T-helper 1 cell treated with Interleukin-12 subunit alpha and Interleukin-12 subunit beta and Interleukin-4 antibody, amounts not matched to agents 30 ng/mL and 1 ng/mL, for 36 hours (primary cell): ENCODE data around the gene TMOD2. TPM values are rescaled to one million over a fixed set of nuclear protein-coding genes. Genes with fewer than 3 reads are reported as not detected.

Source experiments
- intact Hi-C: fragments of 100-400 bp; cut with micrococcal nuclease; formaldehyde crosslinking; loops from one replicate; pipeline ENCODE4 v1.15.1; 2024
- total RNA-seq: library from RNA; stranded (reverse); gene quantifications from 2 replicates; pipeline ENCODE4 v1.2.3, GENCODE V29; 2022

TMOD2 gene
- total RNA-seq, 1 donor from 2014 or later, result 10.6 TPM

DNA sequence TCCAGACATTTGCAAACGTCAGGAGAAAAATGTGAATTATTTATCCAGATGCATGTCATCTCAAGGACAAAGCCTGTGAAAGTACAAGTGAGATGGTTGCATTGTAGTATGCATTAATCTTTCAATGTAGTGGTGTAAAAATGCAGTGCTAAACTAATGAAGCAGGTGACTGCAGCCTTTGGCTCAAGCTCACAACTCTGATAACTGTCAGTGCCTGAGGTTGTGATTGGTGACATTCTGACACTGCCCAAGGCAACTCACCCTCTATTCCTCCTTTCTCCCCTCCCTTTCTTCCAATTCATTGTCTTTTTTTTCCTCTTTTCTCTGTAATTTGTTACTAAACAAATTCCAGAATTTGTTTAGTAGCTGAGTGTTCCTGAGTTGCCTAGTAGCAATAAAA lies 58.1 kb downstream of the TMOD2 start:
- intact Hi-C loops, result no loop called here

DNA sequence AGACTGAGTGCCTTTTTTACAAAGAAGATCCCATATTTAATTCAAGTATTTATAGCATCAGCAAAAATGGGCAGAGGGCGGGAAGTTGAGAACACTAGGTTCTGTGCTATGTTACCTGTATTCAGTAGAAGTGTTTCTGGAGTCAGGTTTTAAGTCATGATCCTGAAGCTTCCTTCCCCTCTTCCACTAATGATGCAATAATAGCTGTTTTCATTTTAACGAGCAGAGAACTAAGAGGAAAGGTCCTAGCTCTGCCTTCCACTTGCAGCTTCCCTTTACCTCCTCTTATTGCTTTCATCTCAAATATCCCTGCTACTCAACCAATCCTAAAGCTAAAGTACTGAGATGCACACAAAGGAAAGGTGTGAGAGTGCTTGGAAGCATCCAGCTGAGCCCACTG lies 61.2 kb downstream of the TMOD2 start:
- intact Hi-C loops, result no loop called here

DNA sequence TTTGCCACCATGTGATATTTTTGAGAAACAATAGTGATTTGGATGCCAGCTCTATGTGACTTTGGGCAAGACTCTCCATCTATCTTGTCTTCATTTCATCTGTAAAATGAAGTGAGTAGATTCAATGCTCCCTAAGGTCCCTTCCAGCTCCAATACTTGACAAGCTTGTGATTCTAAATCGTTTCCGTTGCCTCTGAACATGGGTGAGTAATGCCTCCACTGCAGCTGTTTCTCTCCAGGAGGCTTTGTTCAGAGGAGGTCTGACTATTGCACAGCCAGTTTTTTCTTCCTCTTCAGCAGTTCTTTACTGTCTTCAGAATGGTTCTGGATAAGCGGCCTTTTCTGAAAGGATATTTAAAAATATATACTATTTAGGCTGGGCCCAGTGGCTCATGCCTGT lies 63.2 kb downstream of the TMOD2 start:
- intact Hi-C loops, result no loop called here

DNA sequence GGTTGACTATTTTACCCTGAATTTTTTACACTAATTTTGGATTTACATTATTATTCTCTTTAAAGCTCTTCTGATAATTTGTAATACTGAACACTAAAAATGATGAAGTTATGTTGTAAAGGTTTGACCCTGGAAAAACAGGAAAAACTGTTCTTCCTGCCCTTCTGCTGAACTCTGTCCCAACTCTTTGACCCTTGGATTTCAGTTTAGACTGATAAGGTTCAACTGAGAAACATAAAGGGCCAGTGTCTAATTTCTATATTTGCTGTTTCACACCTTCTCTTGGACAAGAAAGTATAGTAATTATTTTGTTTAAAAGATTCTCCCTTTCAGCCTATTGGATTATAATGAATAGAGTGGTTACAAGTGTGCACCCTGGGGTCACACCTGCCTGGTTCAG lies 65.2 kb downstream of the TMOD2 start:
- intact Hi-C loops, result no loop called here

DNA sequence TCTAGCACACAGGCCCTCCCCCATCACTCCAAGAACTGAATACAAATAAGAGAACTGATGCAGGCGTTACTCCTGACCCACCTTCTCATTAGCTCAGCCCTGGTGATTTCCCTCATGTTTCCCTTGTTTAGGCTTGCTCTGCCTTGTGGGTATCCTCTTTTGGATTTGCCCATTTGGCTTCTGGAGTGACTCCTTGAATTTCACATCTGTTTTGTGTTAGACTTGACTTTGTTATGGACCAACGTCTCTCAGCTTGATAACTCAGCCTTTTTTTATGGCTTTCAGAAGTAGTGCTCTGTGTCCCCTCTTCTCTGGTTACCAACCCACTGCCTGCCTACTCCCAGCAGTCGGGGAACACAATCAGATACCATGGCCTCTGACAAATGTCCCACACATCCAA lies 66.8 kb downstream of the TMOD2 start:
- intact Hi-C loops, result no loop called here

DNA sequence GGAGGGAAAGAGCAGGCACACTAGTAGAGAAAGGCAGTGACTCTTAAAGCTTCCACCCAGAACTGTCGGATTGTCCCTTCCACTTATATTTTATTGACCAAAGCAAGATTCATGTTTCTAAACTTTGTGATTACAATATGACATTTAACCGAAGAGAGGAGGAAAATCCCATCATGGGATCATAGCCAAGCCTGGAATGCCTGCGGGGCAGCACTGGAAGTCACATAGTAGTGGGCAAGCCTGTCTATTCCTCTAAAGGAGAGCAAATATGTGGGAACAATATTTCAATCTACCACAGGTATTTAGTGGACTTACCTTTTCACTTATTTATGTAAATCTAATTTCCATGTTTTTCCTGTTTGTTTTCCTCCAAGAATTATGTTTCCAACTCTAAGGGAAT lies 74.3 kb downstream of the TMOD2 start:
- intact Hi-C loops, result loop anchor here (5.0 kb wide), 1 partner anchor 73 kb away; the partner anchor contains the start of gene TMOD2

DNA sequence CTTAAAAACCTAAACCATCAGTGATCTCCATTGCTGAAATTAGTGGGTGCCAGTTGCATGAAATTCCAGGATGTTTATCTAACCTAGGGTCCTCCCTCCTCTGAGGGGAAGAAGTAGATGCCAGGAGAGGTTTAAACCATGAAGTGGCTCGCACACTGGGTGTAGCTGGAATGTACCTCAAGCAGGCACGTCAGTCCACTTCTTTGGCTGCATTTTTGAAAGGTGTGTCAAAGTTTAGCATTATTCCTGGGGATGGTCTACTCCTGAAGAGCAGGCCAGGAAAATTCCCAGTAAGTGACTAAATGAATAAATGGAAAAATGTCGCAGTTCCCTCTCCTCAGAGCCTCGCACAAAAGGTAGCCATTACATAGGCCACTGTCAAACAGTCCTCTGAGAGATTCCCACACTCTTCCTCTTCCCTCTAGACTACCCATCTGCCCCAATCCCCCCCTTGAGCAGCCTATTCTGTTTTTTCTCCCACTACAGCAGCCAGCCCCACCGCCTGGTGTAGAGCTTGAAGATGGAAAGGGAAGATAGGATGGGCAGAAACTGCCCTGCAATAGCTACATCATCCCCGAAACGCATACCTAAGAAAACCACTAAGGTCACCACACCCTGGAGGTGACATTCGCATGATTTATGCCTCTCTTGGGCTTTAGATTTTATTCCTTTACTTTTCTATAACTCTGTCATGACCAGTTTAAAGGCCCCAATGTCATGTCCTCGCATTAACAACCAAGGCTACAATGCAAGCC lies 77.4 kb downstream of the TMOD2 start:
- intact Hi-C loops, result loop anchor here (1.0 to 5.0 kb wide), 4 partner anchors 76 to 851 kb away; partner anchors contain the start of genes ATOSA and TMOD2

DNA sequence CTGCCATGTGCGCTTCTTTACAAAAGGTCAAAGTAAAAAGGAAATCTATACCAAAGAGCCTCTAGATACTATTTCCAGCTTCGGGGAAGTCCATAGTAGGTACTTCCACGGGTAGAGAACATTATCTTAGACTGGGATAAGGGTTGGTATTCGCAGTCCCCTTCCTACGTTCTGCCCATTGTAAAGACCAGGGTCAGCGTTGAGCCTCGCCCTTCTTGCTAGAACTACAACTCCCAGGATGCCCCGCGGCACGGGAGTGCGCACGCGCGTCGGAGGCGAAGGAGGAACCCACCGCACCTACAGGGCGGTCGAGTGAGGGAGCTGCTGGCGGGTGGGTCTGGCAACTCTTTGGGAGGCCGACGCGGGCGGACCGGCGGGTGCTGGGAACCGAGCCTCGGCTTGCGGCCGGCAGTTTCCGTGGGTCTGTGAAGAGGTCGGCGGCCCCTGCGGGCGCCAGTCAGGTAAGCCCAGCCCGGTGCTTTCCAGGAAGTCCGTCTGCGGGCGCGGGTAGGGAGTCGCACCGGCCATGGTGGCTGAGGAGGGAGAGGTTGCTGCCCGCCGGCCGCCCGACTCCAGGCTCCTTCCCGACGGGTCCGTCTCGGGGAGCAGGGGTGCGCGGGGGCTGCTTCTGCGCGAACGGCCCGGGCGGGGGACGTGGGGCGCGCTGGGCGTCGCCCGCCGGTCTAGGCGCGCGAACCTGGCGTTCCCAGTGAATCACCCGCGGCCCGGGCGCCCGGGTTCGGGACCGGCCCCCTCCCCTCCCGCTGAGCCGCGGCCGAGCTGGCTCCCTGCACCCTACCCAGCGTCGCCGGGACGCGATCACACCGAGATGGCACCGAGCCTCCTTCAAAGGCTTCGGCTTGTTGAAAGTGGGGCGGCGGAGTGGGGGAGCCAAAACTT lies 78.2 kb downstream of the TMOD2 start, which contains the start of gene TMOD3:
TMOD3 (plus strand) TSS at position 278 of the 900 bp plus-strand sequence. CDS start 33,232 bp downstream, outside the sequence.
- intact Hi-C loops, result loop anchor here (1.0 to 10.0 kb wide), 10 partner anchors 9 to 850 kb away; partner anchors contain the start of genes ATOSA, LEO1 and TMOD2

DNA sequence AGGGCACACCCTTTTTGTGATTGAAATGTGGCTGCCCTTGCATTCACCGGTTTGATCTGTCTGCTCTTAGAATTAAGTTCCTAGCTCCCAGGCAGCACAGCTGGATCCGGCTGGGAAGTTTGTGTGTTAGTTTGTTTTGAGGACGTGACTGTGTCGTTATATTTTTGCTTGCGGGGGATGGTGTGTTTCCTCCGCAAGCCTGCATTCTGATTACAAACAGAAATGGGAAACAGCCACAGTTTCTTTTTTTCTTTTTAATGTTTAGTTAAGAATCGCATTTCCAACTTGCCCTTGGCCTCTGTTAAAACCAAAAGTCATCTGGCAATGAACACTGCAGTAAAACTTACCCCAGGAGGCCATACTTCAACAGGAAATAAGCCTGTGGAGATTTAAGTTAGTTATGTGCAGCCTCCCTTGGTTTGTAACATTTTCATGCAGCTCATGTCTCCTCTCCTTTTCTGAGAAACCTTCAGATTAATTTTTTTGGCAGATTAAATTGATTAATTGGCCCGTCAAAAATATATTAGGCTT lies 78.9 kb downstream of the TMOD2 start:
- intact Hi-C loops, result loop anchor here (1.0 to 10.0 kb wide), 6 partner anchors 8 to 349 kb away; partner anchors contain the start of gene LEO1

DNA sequence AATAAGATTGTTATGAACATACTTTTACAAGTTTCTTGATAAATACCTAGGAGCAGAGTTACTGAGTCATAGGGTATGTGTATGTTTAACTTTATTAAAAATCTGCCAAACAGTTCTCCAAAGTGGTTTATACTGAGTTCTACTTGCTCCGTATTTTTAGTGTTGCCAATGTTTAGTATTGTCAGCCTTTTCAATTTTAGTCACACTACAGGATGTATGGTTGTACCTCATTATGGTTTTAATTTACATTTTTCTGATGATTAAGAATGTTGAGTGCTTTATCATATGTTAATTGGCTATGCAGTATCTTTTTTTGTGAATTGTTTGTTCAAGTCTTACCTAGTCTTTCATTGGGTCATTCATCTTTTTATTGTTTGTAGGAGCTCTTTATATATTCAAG lies 82.4 kb downstream of the TMOD2 start:
- intact Hi-C loops, result loop anchor here (5.0 to 10.0 kb wide), 2 partner anchors 139 to 191 kb away; partner anchors contain the start of gene LEO1

DNA sequence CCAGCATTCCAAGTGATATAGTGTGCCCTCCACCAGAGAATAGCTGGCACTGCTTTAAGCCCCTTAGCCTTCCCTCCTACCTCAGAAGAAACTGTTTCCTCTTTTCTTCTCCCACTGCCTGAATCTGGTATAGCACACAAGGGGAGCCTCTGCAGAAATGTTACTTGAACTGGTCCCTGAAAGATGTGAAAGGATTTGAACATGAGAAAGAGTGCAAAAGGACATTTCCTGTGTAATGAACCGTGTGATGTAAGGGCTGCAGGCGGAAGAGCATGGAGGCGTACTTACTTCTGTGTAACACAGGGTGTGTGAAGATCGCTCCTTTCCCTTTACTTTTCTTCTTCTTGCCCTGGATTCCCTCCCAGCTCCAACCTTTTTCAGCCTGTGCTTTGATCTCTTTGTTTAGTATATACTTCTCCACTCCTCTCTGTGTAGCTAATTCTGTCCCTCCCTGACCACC lies 86.4 kb downstream of the TMOD2 start:
- intact Hi-C loops, result loop anchor here (1.0 to 10.0 kb wide), 2 partner anchors 8 to 187 kb away; no protein-coding TSS in a partner anchor

DNA sequence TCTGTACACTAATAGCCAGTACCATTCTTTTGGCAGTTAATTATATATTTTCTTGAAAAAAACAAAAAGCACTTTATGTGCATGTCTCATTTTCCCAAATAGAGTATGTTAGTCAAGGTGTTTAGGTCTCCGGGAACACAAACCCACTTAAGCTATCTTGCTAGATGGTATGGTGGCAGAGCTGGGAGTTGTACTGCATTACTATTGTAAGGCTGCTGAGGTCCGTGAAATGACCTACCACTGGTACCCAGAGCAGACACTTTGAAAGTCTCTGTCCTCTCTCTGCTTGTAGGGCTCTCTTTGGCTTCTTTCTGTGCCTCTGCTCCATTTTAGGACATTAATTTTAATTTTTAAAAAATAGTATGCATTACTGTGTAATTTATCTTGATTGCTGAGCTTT lies 86.9 kb downstream of the TMOD2 start:
- intact Hi-C loops, result loop anchor here (1.0 to 10.0 kb wide), 2 partner anchors 8 to 187 kb away; no protein-coding TSS in a partner anchor

DNA sequence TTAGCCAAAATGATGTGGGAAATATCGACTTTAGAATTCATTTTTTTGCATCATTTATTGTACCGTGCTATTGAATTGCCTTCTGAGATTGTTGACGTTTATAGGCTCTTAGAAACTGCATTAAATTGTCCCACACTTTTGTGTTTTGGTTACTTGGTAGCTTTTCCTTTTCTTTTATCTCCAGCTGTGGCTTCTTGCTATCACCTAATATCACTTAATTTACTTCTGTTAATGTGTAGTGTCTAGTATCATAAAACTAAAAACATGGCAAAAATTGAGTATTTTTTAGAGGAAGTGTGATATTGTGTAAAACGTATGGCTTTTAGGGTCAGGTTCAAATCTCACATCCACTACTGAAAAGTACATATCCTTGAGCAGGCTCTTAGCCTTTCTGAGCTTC lies 89.3 kb downstream of the TMOD2 start:
- intact Hi-C loops, result no loop called here

DNA sequence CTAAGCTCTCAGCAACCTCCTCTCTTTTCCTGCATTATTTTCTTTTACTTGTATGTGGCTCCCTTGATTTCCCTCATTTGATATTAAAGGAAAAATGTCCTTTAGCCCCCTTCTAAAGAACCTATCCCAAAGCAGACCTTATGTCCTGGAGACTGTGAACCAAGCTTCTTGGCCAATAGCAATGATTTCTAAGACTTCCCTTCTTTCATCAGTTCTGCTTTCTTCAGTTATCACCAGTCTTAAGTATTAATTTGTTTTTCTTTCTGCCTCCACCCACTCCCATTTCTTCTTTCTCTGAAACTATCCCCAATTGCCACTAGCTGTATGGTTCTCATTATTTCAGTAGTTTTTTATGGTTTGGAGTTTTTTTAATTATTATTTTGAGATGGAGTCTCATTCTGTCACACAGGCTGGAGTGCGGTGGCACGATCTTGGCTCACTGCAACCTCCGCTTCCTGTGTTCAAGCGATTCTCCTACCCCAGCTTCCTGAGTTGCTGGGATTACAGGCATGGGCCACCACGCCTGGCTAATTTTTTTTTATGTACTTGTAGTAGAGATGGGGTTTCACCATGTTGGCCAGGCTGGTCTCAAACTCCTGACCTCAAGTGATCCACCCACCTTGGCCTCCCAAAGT lies 90.1 kb downstream of the TMOD2 start:
- intact Hi-C loops, result no loop called here

DNA sequence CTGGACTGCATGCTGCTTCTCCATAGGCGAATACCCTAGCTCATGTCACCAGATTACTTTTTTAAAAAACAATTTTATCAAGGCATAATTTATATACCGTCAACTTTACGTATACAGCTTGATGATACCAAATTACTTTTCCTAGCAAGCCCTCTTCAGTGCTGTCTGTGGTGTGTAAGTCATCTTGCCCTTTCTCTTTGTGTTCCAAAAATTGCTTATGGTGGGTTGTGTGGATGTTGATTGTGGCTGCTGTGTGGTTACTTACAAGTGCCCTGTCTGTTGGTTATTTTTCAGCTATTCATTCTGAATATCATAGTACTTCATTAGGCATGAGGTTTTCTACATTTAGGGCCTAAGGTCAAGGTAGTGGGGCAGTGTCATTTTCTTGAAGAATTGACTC lies 90.9 kb downstream of the TMOD2 start:
- intact Hi-C loops, result no loop called here

DNA sequence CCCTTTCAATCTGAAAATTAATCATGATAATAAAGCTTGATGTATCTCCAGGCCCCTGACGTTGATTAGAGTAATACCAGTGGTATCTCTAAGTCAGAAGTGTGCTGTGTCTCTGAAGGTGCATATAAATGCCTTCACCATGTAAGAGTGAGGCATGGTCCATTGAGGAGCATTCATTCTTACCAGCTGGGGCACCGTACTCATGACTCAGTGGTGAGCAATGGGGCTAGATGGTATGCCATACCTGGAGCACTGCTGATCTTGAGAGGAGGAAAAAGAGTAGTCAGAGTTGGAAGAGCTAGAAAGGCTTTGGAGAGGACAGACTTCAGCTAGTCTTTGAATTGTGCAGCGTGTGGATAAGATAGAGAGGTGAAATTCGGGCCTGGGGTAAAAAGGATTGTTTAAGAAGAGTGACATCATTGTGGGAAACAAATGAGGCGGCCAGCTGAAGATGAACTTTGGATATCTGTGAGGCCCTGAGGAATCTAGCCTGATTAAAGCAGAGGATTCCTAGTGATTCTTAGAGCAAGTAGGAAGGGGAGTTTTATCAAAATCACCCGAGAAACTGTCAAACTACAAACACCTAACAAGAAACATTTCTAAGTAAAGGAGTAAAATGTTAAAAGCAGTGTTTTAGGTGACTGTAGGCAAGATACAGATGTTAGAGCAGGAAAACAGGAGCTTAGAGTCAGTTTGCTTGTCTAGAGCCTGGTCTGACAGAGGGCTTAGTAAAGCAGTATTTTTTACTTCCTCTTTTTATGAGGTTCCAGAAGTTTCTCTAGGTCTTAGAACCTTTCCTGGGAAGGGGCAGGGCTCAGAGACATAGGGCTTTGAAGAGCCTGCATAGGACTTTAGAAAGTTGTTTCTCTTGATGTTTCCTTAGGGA lies 91.7 kb downstream of the TMOD2 start:
- intact Hi-C loops, result no loop called here

DNA sequence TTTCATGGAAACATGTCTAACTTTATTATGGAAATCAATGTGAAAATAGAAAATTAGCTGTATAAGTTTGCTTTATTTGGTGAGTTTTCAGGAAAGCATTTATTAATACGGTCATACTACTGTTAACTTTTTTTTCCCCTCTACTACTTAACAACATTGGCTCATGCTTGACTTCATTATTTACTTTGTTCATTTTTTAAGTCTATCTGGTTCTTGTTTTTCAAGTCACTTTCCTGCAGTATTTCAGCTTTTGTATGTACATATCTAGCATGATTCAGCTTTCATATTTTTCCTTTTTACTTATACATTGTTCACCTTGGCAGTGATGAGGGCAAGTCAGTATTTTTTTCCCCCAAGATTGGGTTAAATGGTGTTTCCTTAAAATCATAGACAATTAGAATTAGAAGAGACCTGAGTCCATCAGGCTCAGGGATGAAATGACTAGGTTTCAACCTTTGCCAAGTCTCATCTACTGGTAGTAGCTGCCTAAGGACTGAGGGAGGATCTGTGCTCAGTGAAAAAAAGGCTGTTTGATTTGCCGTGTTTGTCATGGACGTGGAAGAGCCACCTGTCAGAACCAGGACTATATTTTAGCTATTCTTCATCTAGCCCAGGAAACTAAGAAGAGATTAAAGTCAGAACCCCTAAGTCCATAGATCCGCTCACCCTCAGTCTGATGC lies 93.5 kb downstream of the TMOD2 start:
- intact Hi-C loops, result no loop called here

DNA sequence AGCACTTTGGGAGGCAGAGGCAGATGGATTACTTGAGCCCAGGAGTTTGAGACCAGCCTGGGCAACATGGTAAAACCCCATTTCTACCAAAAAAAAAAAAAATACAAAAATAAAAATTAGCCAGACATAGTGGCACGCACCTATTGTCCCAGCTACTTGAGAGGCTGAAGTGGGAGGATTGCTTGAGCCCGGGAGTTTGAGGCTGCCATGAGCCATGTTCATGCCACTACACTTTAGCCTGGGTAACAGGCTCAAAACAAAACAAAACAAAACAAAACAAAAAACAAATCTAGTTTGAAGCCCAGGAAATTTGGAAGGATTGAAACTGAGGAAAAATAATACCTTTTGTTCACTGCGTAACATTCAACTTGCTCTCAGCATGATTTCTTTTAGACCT lies 94.7 kb downstream of the TMOD2 start:
- intact Hi-C loops, result no loop called here

DNA sequence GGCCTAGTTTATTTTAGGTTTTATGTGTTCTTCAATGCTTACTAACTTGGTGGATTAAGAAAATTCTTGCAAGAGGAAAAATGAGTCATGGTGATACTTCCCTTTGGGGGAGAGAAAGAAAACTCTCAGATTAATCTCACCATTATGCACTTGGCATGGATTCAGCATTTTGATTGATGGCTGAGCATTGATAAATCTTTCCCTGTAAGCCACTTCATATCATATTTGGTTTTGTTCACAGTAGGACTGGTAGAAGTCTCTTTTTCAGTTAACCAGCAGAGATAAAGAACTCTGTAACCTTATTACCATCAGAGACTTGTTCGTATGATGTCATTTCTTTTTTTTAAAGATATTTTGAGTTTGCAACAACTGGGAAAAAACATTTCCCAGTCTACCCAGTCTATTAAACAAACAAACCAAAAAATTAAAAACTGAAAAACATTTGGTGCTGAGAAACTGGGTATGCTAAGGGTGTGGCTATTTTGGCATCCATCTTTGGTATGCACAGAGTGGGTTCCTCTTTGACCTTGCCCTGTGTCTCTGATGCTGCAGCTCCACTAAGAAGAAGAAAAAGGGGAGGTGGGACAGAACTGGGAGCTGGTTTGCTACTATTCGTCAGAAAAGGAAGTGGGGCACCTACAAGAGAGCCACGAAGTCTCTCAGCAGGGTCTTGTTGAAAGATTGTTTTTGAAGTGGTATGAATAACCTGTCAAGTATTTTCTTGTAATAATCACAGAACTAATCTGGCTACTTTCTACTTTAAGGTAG lies 95.2 kb downstream of the TMOD2 start:
- intact Hi-C loops, result no loop called here
